HEK293 (cell line): Measurements from ENCODE around the gene CBX3.

Source experiments
- CTCF ChIA-PET: fragments of 350-600 bp; formaldehyde crosslinking; extraction: SDS; loops from one replicate; lab custom pipeline; 2021; ENCODE audit warnings: antibody characterized with exemption; lab: Yijun Ruan, JAX
- POLR2A ChIA-PET: fragments of 300-600 bp; formaldehyde crosslinking; extraction: SDS; loops from one replicate; lab custom pipeline; 2020; ENCODE audit warnings: antibody characterized with exemption, inconsistent platforms; lab: Yijun Ruan, JAX
- H3K27ac ChIP-seq: fragments of 200-500 bp; sonication (Bioruptor generic); 2 replicates; pipeline ENCODE4 v1.5.1; 2014; ENCODE audit warnings: low read depth, low read length, control low read depth, inconsistent platforms; ENCODE audit errors: extremely low read depth
- H3K36me3 ChIP-seq, 2 experiments: fragments of 200-500 bp in 1 of 2; sonication (Bioruptor generic) in 1 of 2; 1 replicate in 1 of 2; 2 replicates in 1 of 2; pipeline ENCODE4 v1.5.1; 2014 to 2017; ENCODE audit warnings: inconsistent platforms in 2 of 2, low read length in 2 of 2; ENCODE audit not compliant: control insufficient read depth in 2 of 2, insufficient read depth in 1 of 2
- H3K4me1 ChIP-seq: fragments of 200-500 bp; sonication (Bioruptor generic); 2 replicates; pipeline ENCODE4 v1.5.1; 2014; ENCODE audit warnings: mild to moderate bottlenecking, low read length, inconsistent platforms; ENCODE audit not compliant: control insufficient read depth, insufficient read depth
- H3K4me3 ChIP-seq: 2 replicates; pipeline ENCODE4 v1.5.1; 2011; ENCODE audit warnings: low read depth, mild to moderate bottlenecking, control low read depth, low read length, moderate library complexity
- H3K9me3 ChIP-seq: fragments of 200-500 bp; sonication (Bioruptor generic); 2 replicates; pipeline ENCODE4 v1.5.1; 2014; ENCODE audit warnings: low read depth, low read length, inconsistent platforms; ENCODE audit not compliant: control insufficient read depth, insufficient read depth
- GLI4 ChIP-seq: fragments of 450-650 bp; formaldehyde crosslinking; IDR thresholded peaks from 2 replicates; pipeline ENCODE4 v1.5.1; 2016; ENCODE audit warnings: missing biosample characterization, missing genetic modification characterization
- IKZF3 ChIP-seq: fragments of 450-650 bp; IDR thresholded peaks from 2 replicates; pipeline ENCODE4 v1.5.0; 2018; ENCODE audit warnings: missing biosample characterization, mild to moderate bottlenecking, missing genetic modification characterization, moderate library complexity
- WT1 ChIP-seq: fragments of 450-650 bp; formaldehyde crosslinking; IDR thresholded peaks from 2 replicates; pipeline ENCODE4 v1.5.1; 2016; ENCODE audit warnings: missing biosample characterization, missing genetic modification characterization
- ZNF157 ChIP-seq: fragments of 450-650 bp; formaldehyde crosslinking; IDR thresholded peaks from 2 replicates; pipeline ENCODE4 v1.5.1; 2016; ENCODE audit warnings: missing biosample characterization, missing genetic modification characterization
- ZNF211 ChIP-seq: fragments of 450-650 bp; formaldehyde crosslinking; IDR thresholded peaks from 2 replicates; pipeline ENCODE4 v1.5.1; 2016; ENCODE audit warnings: low read depth, missing biosample characterization, missing genetic modification characterization
- ZNF23 ChIP-seq: fragments of 450-650 bp; formaldehyde crosslinking; IDR thresholded peaks from 2 replicates; pipeline ENCODE4 v1.5.1; 2016; ENCODE audit warnings: missing biosample characterization, missing genetic modification characterization, borderline replicate concordance
- ZNF423 ChIP-seq: fragments of 450-650 bp; formaldehyde crosslinking; IDR thresholded peaks from 2 replicates; pipeline ENCODE4 v1.5.1; 2016; ENCODE audit warnings: missing biosample characterization, missing genetic modification characterization
- ZNF48 ChIP-seq: fragments of 450-650 bp; formaldehyde crosslinking; IDR thresholded peaks from 2 replicates; pipeline ENCODE4 v1.5.1; 2016; ENCODE audit warnings: missing biosample characterization, missing genetic modification characterization
- ZNF621 ChIP-seq: fragments of 450-650 bp; formaldehyde crosslinking; IDR thresholded peaks from 2 replicates; pipeline ENCODE4 v1.5.1; 2017; ENCODE audit warnings: missing biosample characterization, missing genetic modification characterization
- ZNF629 ChIP-seq: fragments of 450-650 bp; formaldehyde crosslinking; IDR thresholded peaks from 2 replicates; pipeline ENCODE4 v1.5.1; 2017; ENCODE audit warnings: missing biosample characterization, missing genetic modification characterization
- ZSCAN23 ChIP-seq: fragments of 450-650 bp; formaldehyde crosslinking; IDR thresholded peaks from 2 replicates; pipeline ENCODE4 v1.5.1; 2016; ENCODE audit warnings: missing biosample characterization, missing genetic modification characterization
- ZSCAN30 ChIP-seq: fragments of 450-650 bp; IDR thresholded peaks from 2 replicates; pipeline ENCODE4 v1.5.1; 2018; ENCODE audit warnings: missing biosample characterization, mild to moderate bottlenecking, missing genetic modification characterization, moderate library complexity
- TF ChIP-seq, protein P1 (sequence below): fragments of 450-650 bp; formaldehyde crosslinking; IDR thresholded peaks from 2 replicates; pipeline ENCODE4 v1.5.1; 2016; ENCODE audit warnings: missing biosample characterization, missing genetic modification characterization, low read depth
- TF ChIP-seq, protein P2 (sequence below): fragments of 450-650 bp; formaldehyde crosslinking; IDR thresholded peaks from 2 replicates; pipeline ENCODE4 v1.5.1; 2017; ENCODE audit warnings: missing biosample characterization, missing genetic modification characterization
- TF ChIP-seq, protein P3 (sequence below): fragments of 450-650 bp; formaldehyde crosslinking; IDR thresholded peaks from 2 replicates; pipeline ENCODE4 v1.5.1; 2016; ENCODE audit warnings: missing biosample characterization, missing genetic modification characterization, borderline replicate concordance
- TF ChIP-seq, protein P4 (sequence below): fragments of 450-650 bp; formaldehyde crosslinking; conservative IDR thresholded peaks from 2 replicates; pipeline ENCODE4 v1.5.1; 2016; ENCODE audit warnings: low read depth, missing biosample characterization, missing genetic modification characterization

Gene CBX3

DNA sequence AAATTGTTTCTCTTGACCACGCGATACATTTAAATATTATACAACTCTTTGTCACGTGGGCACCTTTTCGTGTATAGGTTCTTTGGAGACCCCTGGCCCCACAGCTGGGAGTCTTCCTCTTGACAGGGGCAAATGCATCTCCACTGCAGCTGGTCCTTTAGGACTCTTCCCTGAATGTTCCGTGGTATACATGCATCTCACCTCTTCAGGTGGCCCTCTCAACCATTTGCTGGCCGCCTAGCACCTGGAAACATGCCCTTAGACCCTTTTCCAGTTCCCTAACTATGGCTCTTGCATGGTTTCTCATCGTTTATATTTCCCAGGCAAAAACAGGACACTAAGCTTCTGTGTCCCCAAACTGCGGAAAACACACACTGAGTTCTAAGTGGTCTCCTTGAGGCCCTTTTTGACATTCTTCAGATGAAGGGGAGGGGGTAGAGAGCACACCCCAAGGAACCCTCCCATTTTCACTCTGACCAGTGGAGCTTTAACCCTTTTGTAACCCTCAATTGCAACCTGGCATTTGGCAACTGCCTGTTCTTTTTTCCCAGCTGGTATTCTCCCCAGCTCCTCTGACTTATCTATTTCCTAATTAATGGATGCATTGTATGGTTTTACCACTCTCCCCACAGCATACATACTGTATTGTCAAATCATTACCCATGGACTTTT is 21.6 kb upstream of the CBX3 start:
- no peak for TF ChIP-seq ZNF621
- no peak for TF ChIP-seq IKZF3 (tag by site-specific recombination)
- TF ChIP-seq ZNF157 (tag by site-specific recombination), result no peak
- TF ChIP-seq, protein P1, sequence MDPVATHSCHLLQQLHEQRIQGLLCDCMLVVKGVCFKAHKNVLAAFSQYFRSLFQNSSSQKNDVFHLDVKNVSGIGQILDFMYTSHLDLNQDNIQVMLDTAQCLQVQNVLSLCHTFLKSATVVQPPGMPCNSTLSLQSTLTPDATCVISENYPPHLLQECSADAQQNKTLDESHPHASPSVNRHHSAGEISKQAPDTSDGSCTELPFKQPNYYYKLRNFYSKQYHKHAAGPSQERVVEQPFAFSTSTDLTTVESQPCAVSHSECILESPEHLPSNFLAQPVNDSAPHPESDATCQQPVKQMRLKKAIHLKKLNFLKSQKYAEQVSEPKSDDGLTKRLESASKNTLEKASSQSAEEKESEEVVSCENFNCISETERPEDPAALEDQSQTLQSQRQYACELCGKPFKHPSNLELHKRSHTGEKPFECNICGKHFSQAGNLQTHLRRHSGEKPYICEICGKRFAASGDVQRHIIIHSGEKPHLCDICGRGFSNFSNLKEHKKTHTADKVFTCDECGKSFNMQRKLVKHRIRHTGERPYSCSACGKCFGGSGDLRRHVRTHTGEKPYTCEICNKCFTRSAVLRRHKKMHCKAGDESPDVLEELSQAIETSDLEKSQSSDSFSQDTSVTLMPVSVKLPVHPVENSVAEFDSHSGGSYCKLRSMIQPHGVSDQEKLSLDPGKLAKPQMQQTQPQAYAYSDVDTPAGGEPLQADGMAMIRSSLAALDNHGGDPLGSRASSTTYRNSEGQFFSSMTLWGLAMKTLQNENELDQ, result no peak
- no peak for TF ChIP-seq GLI4 (tag by site-specific recombination)
- TF ChIP-seq ZSCAN30 (tag by site-specific recombination), result no peak
- TF ChIP-seq, protein P2, sequence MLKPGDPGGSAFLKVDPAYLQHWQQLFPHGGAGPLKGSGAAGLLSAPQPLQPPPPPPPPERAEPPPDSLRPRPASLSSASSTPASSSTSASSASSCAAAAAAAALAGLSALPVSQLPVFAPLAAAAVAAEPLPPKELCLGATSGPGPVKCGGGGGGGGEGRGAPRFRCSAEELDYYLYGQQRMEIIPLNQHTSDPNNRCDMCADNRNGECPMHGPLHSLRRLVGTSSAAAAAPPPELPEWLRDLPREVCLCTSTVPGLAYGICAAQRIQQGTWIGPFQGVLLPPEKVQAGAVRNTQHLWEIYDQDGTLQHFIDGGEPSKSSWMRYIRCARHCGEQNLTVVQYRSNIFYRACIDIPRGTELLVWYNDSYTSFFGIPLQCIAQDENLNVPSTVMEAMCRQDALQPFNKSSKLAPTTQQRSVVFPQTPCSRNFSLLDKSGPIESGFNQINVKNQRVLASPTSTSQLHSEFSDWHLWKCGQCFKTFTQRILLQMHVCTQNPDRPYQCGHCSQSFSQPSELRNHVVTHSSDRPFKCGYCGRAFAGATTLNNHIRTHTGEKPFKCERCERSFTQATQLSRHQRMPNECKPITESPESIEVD (tag by site-specific recombination), result no peak
- no peak for TF ChIP-seq ZSCAN23 (tag by site-specific recombination)
- TF ChIP-seq ZNF423 (tag by site-specific recombination), result no peak
- no peak for TF ChIP-seq WT1 (tag by site-specific recombination)
- TF ChIP-seq, protein P3, sequence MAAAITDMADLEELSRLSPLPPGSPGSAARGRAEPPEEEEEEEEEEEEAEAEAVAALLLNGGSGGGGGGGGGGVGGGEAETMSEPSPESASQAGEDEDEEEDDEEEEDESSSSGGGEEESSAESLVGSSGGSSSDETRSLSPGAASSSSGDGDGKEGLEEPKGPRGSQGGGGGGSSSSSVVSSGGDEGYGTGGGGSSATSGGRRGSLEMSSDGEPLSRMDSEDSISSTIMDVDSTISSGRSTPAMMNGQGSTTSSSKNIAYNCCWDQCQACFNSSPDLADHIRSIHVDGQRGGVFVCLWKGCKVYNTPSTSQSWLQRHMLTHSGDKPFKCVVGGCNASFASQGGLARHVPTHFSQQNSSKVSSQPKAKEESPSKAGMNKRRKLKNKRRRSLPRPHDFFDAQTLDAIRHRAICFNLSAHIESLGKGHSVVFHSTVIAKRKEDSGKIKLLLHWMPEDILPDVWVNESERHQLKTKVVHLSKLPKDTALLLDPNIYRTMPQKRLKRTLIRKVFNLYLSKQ (tag by site-specific recombination), result no peak
- TF ChIP-seq ZNF48, result no peak
- ChIA-PET POLR2A (interaction anchor here (0.6 to 1.6 kb wide), 2 partner anchors 14 to 15 kb away, joined by 3 read pairs; no protein-coding TSS in a partner anchor), CTCF (interaction anchor here (0.5 to 1.6 kb wide), 4 partner anchors 18 to 185 kb away, joined by 3 to 10 read pairs (median 4); no protein-coding TSS in a partner anchor)
- Histone ChIP-seq H3K4me3 (no peak overlapping the region), H3K27ac (no peak overlapping the region), H3K4me1 (no peaks in the 10 kb centered on the region), H3K36me3 (peaks cover 0 to 2% of the 10 kb centered on the region in 2 experiments; a peak in 1 of 3 replicates), H3K9me3 (no peaks in the 10 kb centered on the region)

DNA sequence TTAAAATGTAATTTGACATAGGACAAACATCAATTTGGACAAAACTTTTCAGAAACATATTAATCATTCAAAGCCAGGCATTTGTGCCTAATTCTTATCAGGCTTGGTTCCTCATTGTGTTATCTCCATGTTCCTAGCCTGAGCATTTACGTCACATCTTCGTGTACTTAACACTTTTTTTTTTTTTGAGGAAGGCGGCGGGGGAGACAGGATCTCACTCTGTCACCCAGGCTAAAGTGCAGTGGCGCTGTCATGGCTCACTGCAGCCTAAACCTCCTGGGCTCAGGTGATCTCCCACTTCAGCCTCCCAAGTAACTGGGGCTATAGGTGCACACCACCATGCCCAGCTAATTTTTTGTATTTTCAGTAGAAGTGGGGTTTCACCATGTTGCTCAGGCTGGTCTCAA is 20.8 kb upstream of the CBX3 start:
- Histone ChIP-seq H3K36me3 (peaks cover 0 to 4% of the 10 kb centered on the region in 2 experiments; a peak in 1 of 3 replicates), H3K9me3 (no peaks in the 10 kb centered on the region), H3K4me3 (no peak overlapping the region), H3K27ac (no peak overlapping the region), H3K4me1 (no peaks in the 10 kb centered on the region)
- ChIA-PET CTCF (interaction anchor here (0.9 to 1.6 kb wide), 4 partner anchors 18 to 184 kb away, joined by 3 to 10 read pairs (median 4); partner anchors contain the start of gene NFE2L3), POLR2A (interaction anchor here (1.6 kb wide), 1 partner anchor 14 kb away, joined by 3 read pairs; no protein-coding TSS in a partner anchor)
- TF ChIP-seq ZNF211 (tag by site-specific recombination) (no peak), ZNF629 (peak; percentile 32; the same call in 1 of the 2 replicates), ZNF23 (tag by site-specific recombination) (no peak)
- TF ChIP-seq, protein P4, sequence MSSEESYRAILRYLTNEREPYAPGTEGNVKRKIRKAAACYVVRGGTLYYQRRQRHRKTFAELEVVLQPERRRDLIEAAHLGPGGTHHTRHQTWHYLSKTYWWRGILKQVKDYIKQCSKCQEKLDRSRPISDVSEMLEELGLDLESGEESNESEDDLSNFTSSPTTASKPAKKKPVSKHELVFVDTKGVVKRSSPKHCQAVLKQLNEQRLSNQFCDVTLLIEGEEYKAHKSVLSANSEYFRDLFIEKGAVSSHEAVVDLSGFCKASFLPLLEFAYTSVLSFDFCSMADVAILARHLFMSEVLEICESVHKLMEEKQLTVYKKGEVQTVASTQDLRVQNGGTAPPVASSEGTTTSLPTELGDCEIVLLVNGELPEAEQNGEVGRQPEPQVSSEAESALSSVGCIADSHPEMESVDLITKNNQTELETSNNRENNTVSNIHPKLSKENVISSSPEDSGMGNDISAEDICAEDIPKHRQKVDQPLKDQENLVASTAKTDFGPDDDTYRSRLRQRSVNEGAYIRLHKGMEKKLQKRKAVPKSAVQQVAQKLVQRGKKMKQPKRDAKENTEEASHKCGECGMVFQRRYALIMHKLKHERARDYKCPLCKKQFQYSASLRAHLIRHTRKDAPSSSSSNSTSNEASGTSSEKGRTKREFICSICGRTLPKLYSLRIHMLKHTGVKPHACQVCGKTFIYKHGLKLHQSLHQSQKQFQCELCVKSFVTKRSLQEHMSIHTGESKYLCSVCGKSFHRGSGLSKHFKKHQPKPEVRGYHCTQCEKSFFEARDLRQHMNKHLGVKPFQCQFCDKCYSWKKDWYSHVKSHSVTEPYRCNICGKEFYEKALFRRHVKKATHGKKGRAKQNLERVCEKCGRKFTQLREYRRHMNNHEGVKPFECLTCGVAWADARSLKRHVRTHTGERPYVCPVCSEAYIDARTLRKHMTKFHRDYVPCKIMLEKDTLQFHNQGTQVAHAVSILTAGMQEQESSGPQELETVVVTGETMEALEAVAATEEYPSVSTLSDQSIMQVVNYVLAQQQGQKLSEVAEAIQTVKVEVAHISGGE (tag by site-specific recombination), result no peak
